Liver (tissue), 3 donors: ENCODE measurements around the gene CS.

Source experiments
- ATF3 ChIP-seq: IDR thresholded peaks from 2 replicates; pipeline ENCODE4 v1.6.1; 2016; ENCODE audit warnings: antibody characterized with exemption
- CTCF ChIP-seq: fragments of 150-350 bp; IDR thresholded peaks from 2 replicates; pipeline ENCODE4 v1.5.1; 2017; ENCODE audit warnings: improper control_type of control experiment, low read depth, low read length; ENCODE audit not compliant: missing input control
- EGR1 ChIP-seq, 2 donors: IDR thresholded peaks; 2 replicates each; pipeline ENCODE4 v1.6.1; 2016 to 2018; ENCODE audit warnings: antibody characterized with exemption in 2 of 2, low read depth in 2 of 2
- HNF4A ChIP-seq, 2 donors: conservative IDR thresholded peaks; 2 replicates each; pipeline ENCODE4 v1.6.1; 2016; ENCODE audit warnings: antibody characterized with exemption in 2 of 2, mild to moderate bottlenecking in 2 of 2
- JUND ChIP-seq, 2 donors: IDR thresholded peaks; 2 replicates each; pipeline ENCODE4 v1.6.1; 2016; ENCODE audit warnings: antibody characterized with exemption in 2 of 2
- NR2F2 ChIP-seq: IDR thresholded peaks from 2 replicates; pipeline ENCODE4 v1.6.1; 2016; ENCODE audit warnings: antibody characterized with exemption
- RAD21 ChIP-seq, 2 donors: IDR thresholded peaks; 2 replicates each; pipeline ENCODE4 v1.6.1; 2016; ENCODE audit warnings: antibody characterized with exemption in 2 of 2, mild to moderate bottlenecking in 2 of 2
- SP1 ChIP-seq: IDR thresholded peaks from 2 replicates; pipeline ENCODE4 v1.6.1; 2018; ENCODE audit warnings: antibody characterized with exemption, mild to moderate bottlenecking
- TAF1 ChIP-seq: conservative IDR thresholded peaks from 2 replicates; pipeline ENCODE4 v1.6.1; 2016; ENCODE audit warnings: antibody characterized with exemption, mild to moderate bottlenecking
- YY1 ChIP-seq: IDR thresholded peaks from 2 replicates; pipeline ENCODE4 v1.6.1; 2016; ENCODE audit warnings: antibody characterized with exemption, mild to moderate bottlenecking
- TF ChIP-seq, protein P1 (sequence below): IDR thresholded peaks from 2 replicates; pipeline ENCODE4 v1.6.1; 2016; ENCODE audit warnings: antibody characterized with exemption
- TF ChIP-seq, protein P2 (sequence below): IDR thresholded peaks from 2 replicates; pipeline ENCODE4 v1.6.1; 2016; ENCODE audit warnings: antibody characterized with exemption, mild to moderate bottlenecking
- donor health status: healthy.
- donor health status: healthy.

- TF ChIP-seq CTCF (peak; percentile 57), EGR1 (IDR thresholded peaks at IDR 0.05; ENCODE audit: low read depth in 2 of 2) (peak in 1 of 2 donors; percentile 39), SP1 (peak; percentile 90), ATF3 (no peak), JUND (IDR thresholded peaks at IDR 0.05) (peak in 1 of 2 donors; percentile 38), NR2F2 (no peak), TAF1 (no peak), YY1 (peak; percentile 86), RAD21 (IDR thresholded peaks at IDR 0.05) (peak; percentile 72 to 79), HNF4A (conservative IDR thresholded peaks at IDR 0.05) (peak in 1 of 2 donors; percentile 58)
- TF ChIP-seq, protein P1, sequence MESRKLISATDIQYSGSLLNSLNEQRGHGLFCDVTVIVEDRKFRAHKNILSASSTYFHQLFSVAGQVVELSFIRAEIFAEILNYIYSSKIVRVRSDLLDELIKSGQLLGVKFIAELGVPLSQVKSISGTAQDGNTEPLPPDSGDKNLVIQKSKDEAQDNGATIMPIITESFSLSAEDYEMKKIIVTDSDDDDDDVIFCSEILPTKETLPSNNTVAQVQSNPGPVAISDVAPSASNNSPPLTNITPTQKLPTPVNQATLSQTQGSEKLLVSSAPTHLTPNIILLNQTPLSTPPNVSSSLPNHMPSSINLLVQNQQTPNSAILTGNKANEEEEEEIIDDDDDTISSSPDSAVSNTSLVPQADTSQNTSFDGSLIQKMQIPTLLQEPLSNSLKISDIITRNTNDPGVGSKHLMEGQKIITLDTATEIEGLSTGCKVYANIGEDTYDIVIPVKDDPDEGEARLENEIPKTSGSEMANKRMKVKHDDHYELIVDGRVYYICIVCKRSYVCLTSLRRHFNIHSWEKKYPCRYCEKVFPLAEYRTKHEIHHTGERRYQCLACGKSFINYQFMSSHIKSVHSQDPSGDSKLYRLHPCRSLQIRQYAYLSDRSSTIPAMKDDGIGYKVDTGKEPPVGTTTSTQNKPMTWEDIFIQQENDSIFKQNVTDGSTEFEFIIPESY: peak; percentile 13
- TF ChIP-seq, protein P2, sequence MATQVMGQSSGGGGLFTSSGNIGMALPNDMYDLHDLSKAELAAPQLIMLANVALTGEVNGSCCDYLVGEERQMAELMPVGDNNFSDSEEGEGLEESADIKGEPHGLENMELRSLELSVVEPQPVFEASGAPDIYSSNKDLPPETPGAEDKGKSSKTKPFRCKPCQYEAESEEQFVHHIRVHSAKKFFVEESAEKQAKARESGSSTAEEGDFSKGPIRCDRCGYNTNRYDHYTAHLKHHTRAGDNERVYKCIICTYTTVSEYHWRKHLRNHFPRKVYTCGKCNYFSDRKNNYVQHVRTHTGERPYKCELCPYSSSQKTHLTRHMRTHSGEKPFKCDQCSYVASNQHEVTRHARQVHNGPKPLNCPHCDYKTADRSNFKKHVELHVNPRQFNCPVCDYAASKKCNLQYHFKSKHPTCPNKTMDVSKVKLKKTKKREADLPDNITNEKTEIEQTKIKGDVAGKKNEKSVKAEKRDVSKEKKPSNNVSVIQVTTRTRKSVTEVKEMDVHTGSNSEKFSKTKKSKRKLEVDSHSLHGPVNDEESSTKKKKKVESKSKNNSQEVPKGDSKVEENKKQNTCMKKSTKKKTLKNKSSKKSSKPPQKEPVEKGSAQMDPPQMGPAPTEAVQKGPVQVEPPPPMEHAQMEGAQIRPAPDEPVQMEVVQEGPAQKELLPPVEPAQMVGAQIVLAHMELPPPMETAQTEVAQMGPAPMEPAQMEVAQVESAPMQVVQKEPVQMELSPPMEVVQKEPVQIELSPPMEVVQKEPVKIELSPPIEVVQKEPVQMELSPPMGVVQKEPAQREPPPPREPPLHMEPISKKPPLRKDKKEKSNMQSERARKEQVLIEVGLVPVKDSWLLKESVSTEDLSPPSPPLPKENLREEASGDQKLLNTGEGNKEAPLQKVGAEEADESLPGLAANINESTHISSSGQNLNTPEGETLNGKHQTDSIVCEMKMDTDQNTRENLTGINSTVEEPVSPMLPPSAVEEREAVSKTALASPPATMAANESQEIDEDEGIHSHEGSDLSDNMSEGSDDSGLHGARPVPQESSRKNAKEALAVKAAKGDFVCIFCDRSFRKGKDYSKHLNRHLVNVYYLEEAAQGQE: no peak
These were observed 75.9 kb downstream of the CS start, which contains the start of gene NABP2 for GRCh38 chr12:56224102-56224701.
